Thoracic aorta (tissue), 2 donors: Measurements from ENCODE around the gene DPYD. TPM values are rescaled to one million over a fixed set of nuclear protein-coding genes. Genes with fewer than 3 reads are reported as not detected.

Source experiments
- ATAC-seq: fragments of 150-250 bp; one replicate; pipeline ENCODE4 v1.8.0; 2017; ENCODE audit warnings: low read depth; ENCODE audit not compliant: insufficient number of reproducible peaks, low FRiP score
- DNase-seq: peaks from one replicate; pipeline ENCODE4 v3.0.0-alpha.2; 2020; ENCODE audit warnings: low spot score
- H3K27ac ChIP-seq, 2 donors: fragments of 200-600 bp; sonication (generic); 1 replicate in 1 of 2; 2 replicates in 1 of 2; pipeline ENCODE4 v1.5.1; 2016; ENCODE audit warnings: mild to moderate bottlenecking in 2 of 2, moderate library complexity in 2 of 2
- H3K27me3 ChIP-seq: fragments of 200-600 bp; sonication (generic); replicated peaks from 2 replicates; pipeline ENCODE4 v1.6.0; 2016; ENCODE audit warnings: mild to moderate bottlenecking; ENCODE audit not compliant: insufficient read depth
- H3K36me3 ChIP-seq: fragments of 200-600 bp; sonication (generic); one replicate; pipeline ENCODE4 v1.5.1; 2016
- H3K4me1 ChIP-seq, 2 donors: fragments of 200-600 bp; sonication (generic); 1 replicate in 1 of 2; 2 replicates in 1 of 2; pipeline versions ENCODE4 v1.5.1 to v1.6.0; 2016; ENCODE audit warnings: low read depth in 2 of 2, mild to moderate bottlenecking in 1 of 2; ENCODE audit not compliant: control insufficient read depth in 1 of 2
- H3K4me3 ChIP-seq: fragments of 200-600 bp; sonication (generic); 2 replicates; pipeline ENCODE4 v1.5.1; 2016; ENCODE audit warnings: mild to moderate bottlenecking
- H3K9me3 ChIP-seq: fragments of 200-600 bp; sonication (generic); 2 replicates; pipeline ENCODE4 v1.5.1; 2016
- CTCF ChIP-seq: fragments of 200-600 bp; sonication (generic); IDR thresholded peaks from one replicate; pipeline ENCODE4 v1.5.1; 2019; ENCODE audit warnings: antibody characterized with exemption
- total RNA-seq, 2 donors: library from RNA; depleted of rRNA; stranded (reverse); fragments of >200 nt; gene quantifications; one replicate each; pipeline versions ENCODE4 v1.1.0 to v1.2.3, GENCODE V29; 2016

DPYD gene
- total RNA-seq, 2 donors from 2014 or later: 29.1 to 44.2 TPM

- DNase-seq (no peak), ATAC-seq (no peak)
- Histone ChIP-seq H3K9me3 (no peaks in the 10 kb centered on the region), H3K36me3 (no peaks in the 10 kb centered on the region), H3K4me3 (no peak overlapping the region), H3K27me3 (no peaks in the 10 kb centered on the region), H3K27ac (no peak overlapping the region), H3K4me1 (peaks cover 0 to 5% of the 10 kb centered on the region in 2 donors)
- no peak for TF ChIP-seq CTCF
Measured at GRCh38 chr1:97157991-97158390, 762.8 kb downstream of the DPYD start.

GRCh38 chr1:97151651-97152050 is 769.2 kb downstream of the DPYD start:
- TF ChIP-seq CTCF: no peak
- Histone ChIP-seq H3K27ac (no peak overlapping the region), H3K4me1 (no peaks in the 10 kb centered on the region), H3K36me3 (no peaks in the 10 kb centered on the region), H3K9me3 (no peaks in the 10 kb centered on the region), H3K4me3 (no peak overlapping the region), H3K27me3 (no peaks in the 10 kb centered on the region)
- ATAC-seq (no peak), DNase-seq (no peak)

GRCh38 chr1:97145321-97145956 is 775.4 kb downstream of the DPYD start:
- ATAC-seq: no peak
- Histone ChIP-seq H3K4me3 (no peak overlapping the region), H3K27me3 (no peaks in the 10 kb centered on the region), H3K9me3 (no peaks in the 10 kb centered on the region), H3K4me1 (peaks cover 15 to 31% of the 10 kb centered on the region in 2 donors), H3K27ac (no peak overlapping the region), H3K36me3 (no peaks in the 10 kb centered on the region)
- TF ChIP-seq CTCF: no peak
- DNase-seq: no peak

GRCh38 chr1:97144527-97144926 is 776.3 kb downstream of the DPYD start:
- ATAC-seq: no peak

More at GRCh38 chr1:97144527-97144926, 776.3 kb downstream of the DPYD start:
- Histone ChIP-seq H3K9me3 (no peaks in the 10 kb centered on the region), H3K4me3 (no peak overlapping the region), H3K4me1 (peaks cover 15 to 31% of the 10 kb centered on the region in 2 donors), H3K27me3 (no peaks in the 10 kb centered on the region), H3K27ac (no peak overlapping the region), H3K36me3 (no peaks in the 10 kb centered on the region)
- no peak for TF ChIP-seq CTCF
- no peak for DNase-seq
